GM10266 (cell line): ENCODE data around the gene PLEKHS1.

ENCODE experiments used
- DNase-seq: peaks from one replicate; pipeline ENCODE4 v3.0.0; 2012; ENCODE audit errors: extremely low spot score
- CTCF ChIP-seq: IDR thresholded peaks from 2 replicates; pipeline ENCODE4 v1.5.1; 2012; ENCODE audit warnings: mild to moderate bottlenecking, low read depth; ENCODE audit not compliant: control insufficient read depth, insufficient read depth; ENCODE audit errors: missing control alignments

PLEKHS1 gene

GRCh38 chr10:113754125-113754524 lies 2.6 kb downstream of the PLEKHS1 start:
- no peak for TF ChIP-seq CTCF
- DNase-seq: no peak

- no peak for TF ChIP-seq CTCF
- no peak for DNase-seq
Measured at GRCh38 chr10:113754768-113755167, 3.3 kb downstream of the PLEKHS1 start.

DNA sequence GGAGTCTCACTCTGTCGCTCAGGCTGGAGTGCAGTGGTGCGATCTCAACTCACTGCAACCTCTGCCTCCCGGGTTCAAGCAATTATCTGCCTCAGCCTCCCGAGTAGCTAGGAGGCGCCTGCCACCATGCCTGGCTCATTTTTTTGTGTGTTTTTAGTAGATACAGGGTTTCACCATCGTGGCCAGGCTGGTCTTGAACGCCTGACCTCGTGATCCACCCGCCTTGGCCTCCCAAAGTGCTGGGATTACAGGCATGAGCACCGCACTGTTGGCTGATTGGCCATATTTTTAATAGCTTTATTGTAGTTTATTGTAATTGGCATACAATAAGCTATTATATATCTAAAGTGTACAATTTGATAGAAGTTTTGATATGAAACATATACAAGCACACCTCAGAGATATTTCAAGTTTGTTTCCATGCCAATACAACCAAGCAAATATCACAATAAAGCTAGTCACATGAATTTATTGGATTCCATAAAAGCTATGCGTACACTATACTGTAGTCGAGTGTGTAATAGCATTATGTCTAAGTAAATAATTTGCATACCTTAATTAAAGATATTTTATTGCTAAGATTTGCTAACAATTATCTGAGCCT lies 5.6 kb downstream of the PLEKHS1 start:
- no peak for TF ChIP-seq CTCF
- DNase-seq: no peak

DNA sequence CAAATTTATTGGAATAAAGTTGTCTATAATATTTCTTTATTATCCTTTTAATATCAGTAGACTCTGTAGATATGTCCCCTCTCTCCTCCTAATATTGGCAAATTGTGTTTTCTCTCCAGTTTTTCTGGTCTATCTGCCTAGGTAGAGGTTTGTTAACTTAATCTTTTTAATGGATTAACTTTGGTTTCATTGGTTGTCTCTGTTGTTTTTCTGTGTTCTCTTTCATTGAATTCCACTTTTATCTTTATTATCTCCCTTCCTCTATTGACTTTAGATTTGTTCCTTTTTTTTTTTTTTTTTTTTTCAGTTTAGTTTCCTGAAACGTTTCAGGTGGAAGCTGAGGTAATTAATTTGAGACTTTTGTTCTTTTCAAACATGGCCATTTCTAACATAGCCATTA lies 10.6 kb downstream of the PLEKHS1 start:
- no peak for TF ChIP-seq CTCF
- no peak for DNase-seq

GRCh38 chr10:113764582-113764981 lies 13.1 kb downstream of the PLEKHS1 start:
- no peak for TF ChIP-seq CTCF

DNA sequence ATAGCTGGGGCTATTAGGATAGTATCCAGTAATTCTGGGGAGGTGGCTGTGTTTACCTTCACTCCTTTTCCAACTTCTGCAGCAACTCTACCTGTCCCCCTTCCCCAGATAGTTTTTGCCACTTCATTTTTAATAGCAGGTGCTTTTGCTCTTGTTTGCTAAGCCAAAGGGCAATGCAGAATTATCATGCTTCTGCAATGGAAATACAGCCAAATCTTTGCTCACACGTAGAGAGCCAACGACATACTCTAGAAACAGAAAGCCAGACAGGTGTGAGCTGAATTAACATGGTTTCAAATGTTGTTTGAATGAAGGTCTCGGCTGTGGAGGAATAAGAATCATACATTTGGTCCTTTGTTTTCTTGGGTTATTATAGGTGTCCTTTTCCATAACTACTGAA lies 14.4 kb downstream of the PLEKHS1 start:
- TF ChIP-seq CTCF: no peak
- no peak for DNase-seq

More at GRCh38 chr10:113764582-113764981, 13.1 kb downstream of the PLEKHS1 start:
- no peak for DNase-seq

- TF ChIP-seq CTCF: no peak
- no peak for DNase-seq
Measured at GRCh38 chr10:113767222-113767621, 15.7 kb downstream of the PLEKHS1 start.
